IPS-20b (cell line): ENCODE measurements around the gene SLC30A1.
"Not testable (repeated sequence)": the region's sequence is repeated elsewhere in the genome, so short reads cannot be mapped to it uniquely, and the experiment has no call there.

Experiments used
- H3K27ac ChIP-seq: one replicate; pipeline ENCODE4 v1.5.1; 2013; ENCODE audit warnings: low read length
- H3K27me3 ChIP-seq: 2 replicates; pipeline ENCODE4 v1.6.1; 2013; ENCODE audit warnings: mild to moderate bottlenecking, low read length, inconsistent platforms; ENCODE audit not compliant: insufficient read depth
- H3K36me3 ChIP-seq: 2 replicates; pipeline ENCODE4 v1.6.1; 2013; ENCODE audit warnings: low read depth, mild to moderate bottlenecking, inconsistent platforms, low read length, moderate library complexity; ENCODE audit not compliant: insufficient read depth
- H3K4me1 ChIP-seq: 2 replicates; pipeline ENCODE4 v1.6.1; 2013; ENCODE audit warnings: mild to moderate bottlenecking, control low read depth, inconsistent platforms, low read length, moderate library complexity; ENCODE audit not compliant: insufficient read depth
- H3K4me3 ChIP-seq: 2 replicates; pipeline ENCODE4 v1.5.1; 2013; ENCODE audit warnings: mild to moderate bottlenecking, low read length, inconsistent platforms
- H3K9ac ChIP-seq: 2 replicates; pipeline ENCODE4 v1.6.1; 2013; ENCODE audit warnings: low read depth, mild to moderate bottlenecking, inconsistent platforms, low read length, moderate library complexity
- H3K9me3 ChIP-seq: 2 replicates; pipeline ENCODE4 v1.6.1; 2013; ENCODE audit warnings: mild to moderate bottlenecking, low read depth, low read length, inconsistent platforms; ENCODE audit not compliant: insufficient read depth

SLC30A1 gene

GRCh38 chr1:211578640-211579439 lies at the start of gene SLC30A1:
SLC30A1 (minus strand) TSS chr1:211579161; CDS start chr1:211578612, 549 bp downstream.
- Histone ChIP-seq H3K9me3 (no peaks in the 10 kb centered on the region), H3K4me3 (peak within 1 kb of the TSS; percentile 95), H3K27me3 (no peaks in the 10 kb centered on the region), H3K9ac (peak within 1 kb of the TSS; percentile 82), H3K36me3 (peaks cover 22% of the 10 kb centered on the region), H3K4me1 (peaks cover 30% of the 10 kb centered on the region), H3K27ac (no peak within 1 kb of the TSS)

- H3K9ac ChIP-seq: no peak overlapping the region
- H3K27me3 ChIP-seq: no peaks in the 10 kb centered on the region
- no peaks in the 10 kb centered on the region for H3K9me3 ChIP-seq
- H3K36me3 ChIP-seq: no peaks in the 10 kb centered on the region
- H3K27ac ChIP-seq: no peak overlapping the region
- peaks cover 5% of the 10 kb centered on the region; the same call in 1 of the 2 replicates for H3K4me1 ChIP-seq
- no peak overlapping the region for H3K4me3 ChIP-seq
Observed at GRCh38 chr1:211628417-211628816, 49.5 kb upstream of the SLC30A1 start.

- Histone ChIP-seq H3K27ac (no peak overlapping the region), H3K9me3 (no peaks in the 10 kb centered on the region), H3K36me3 (no peaks in the 10 kb centered on the region), H3K4me1 (peaks cover 5% of the 10 kb centered on the region; the same call in 1 of the 2 replicates), H3K4me3 (no peak overlapping the region), H3K9ac (no peak overlapping the region; the same call in 1 of the 2 replicates), H3K27me3 (no peaks in the 10 kb centered on the region)
Observed at GRCh38 chr1:211627259-211627658, 48.3 kb upstream of the SLC30A1 start.

- not testable (repeated sequence) for H3K27ac ChIP-seq, H3K9me3 ChIP-seq, H3K4me3 ChIP-seq, H3K27me3 ChIP-seq, H3K4me1 ChIP-seq, H3K36me3 ChIP-seq, H3K9ac ChIP-seq
Observed at GRCh38 chr1:211625866-211626265, 46.9 kb upstream of the SLC30A1 start.

- Histone ChIP-seq H3K27me3 (no peaks in the 10 kb centered on the region), H3K9me3 (no peaks in the 10 kb centered on the region), H3K36me3 (no peaks in the 10 kb centered on the region), H3K27ac (no peak overlapping the region), H3K4me1 (no peaks in the 10 kb centered on the region), H3K9ac (no peak overlapping the region), H3K4me3 (no peak overlapping the region)
Observed at GRCh38 chr1:211625040-211625439, 46.1 kb upstream of the SLC30A1 start.

GRCh38 chr1:211623515-211623914 lies 44.6 kb upstream of the SLC30A1 start:
- H3K4me1 ChIP-seq: no peaks in the 10 kb centered on the region

GRCh38 chr1:211621447-211622198 lies 42.7 kb upstream of the SLC30A1 start:
- H3K4me3 ChIP-seq: no peak overlapping the region
- no peak overlapping the region for H3K9ac ChIP-seq
- no peak overlapping the region for H3K27ac ChIP-seq
- H3K9me3 ChIP-seq: no peaks in the 10 kb centered on the region
- H3K4me1 ChIP-seq: no peaks in the 10 kb centered on the region
- H3K36me3 ChIP-seq: no peaks in the 10 kb centered on the region
- H3K27me3 ChIP-seq: no peaks in the 10 kb centered on the region

More at GRCh38 chr1:211623515-211623914, 44.6 kb upstream of the SLC30A1 start:
- Histone ChIP-seq H3K27ac (no peak overlapping the region), H3K9ac (no peak overlapping the region), H3K27me3 (no peaks in the 10 kb centered on the region), H3K9me3 (no peaks in the 10 kb centered on the region), H3K36me3 (no peaks in the 10 kb centered on the region), H3K4me3 (no peak overlapping the region)

GRCh38 chr1:211620097-211620496 lies 41.1 kb upstream of the SLC30A1 start:
- Histone ChIP-seq H3K4me1 (no peaks in the 10 kb centered on the region), H3K36me3 (no peaks in the 10 kb centered on the region), H3K27me3 (no peaks in the 10 kb centered on the region), H3K9me3 (no peaks in the 10 kb centered on the region), H3K9ac (no peak overlapping the region), H3K27ac (no peak overlapping the region), H3K4me3 (no peak overlapping the region)

- no peaks in the 10 kb centered on the region for H3K4me1 ChIP-seq
- no peak overlapping the region for H3K27ac ChIP-seq
- no peak overlapping the region for H3K9ac ChIP-seq
- no peaks in the 10 kb centered on the region for H3K36me3 ChIP-seq
- no peaks in the 10 kb centered on the region for H3K27me3 ChIP-seq
- no peak overlapping the region for H3K4me3 ChIP-seq
- H3K9me3 ChIP-seq: no peaks in the 10 kb centered on the region
Observed at GRCh38 chr1:211619033-211619996, 40.4 kb upstream of the SLC30A1 start.

- Histone ChIP-seq H3K4me3 (no peak overlapping the region), H3K27ac (no peak overlapping the region), H3K9ac (no peak overlapping the region), H3K9me3 (no peaks in the 10 kb centered on the region), H3K27me3 (no peaks in the 10 kb centered on the region), H3K36me3 (no peaks in the 10 kb centered on the region), H3K4me1 (no peaks in the 10 kb centered on the region)
Observed at GRCh38 chr1:211616965-211617297, 38.0 kb upstream of the SLC30A1 start.

GRCh38 chr1:211616231-211616964 lies 37.4 kb upstream of the SLC30A1 start:
- Histone ChIP-seq H3K4me1 (no peaks in the 10 kb centered on the region), H3K4me3 (no peak overlapping the region), H3K27me3 (no peaks in the 10 kb centered on the region), H3K9me3 (no peaks in the 10 kb centered on the region), H3K27ac (no peak overlapping the region), H3K36me3 (no peaks in the 10 kb centered on the region), H3K9ac (no peak overlapping the region)
